HK-2 (cell line): ENCODE results near the gene MGAT3.
"Not testable (repeated sequence)": the region's sequence is repeated elsewhere in the genome, so short reads cannot be mapped to it uniquely, and the experiment has no call there.

Experiments used
- DNase-seq: peaks from one replicate; pipeline ENCODE4 v3.0.0-alpha.2; 2018; ENCODE audit not compliant: unreplicated experiment

The MGAT3 gene, protein sequence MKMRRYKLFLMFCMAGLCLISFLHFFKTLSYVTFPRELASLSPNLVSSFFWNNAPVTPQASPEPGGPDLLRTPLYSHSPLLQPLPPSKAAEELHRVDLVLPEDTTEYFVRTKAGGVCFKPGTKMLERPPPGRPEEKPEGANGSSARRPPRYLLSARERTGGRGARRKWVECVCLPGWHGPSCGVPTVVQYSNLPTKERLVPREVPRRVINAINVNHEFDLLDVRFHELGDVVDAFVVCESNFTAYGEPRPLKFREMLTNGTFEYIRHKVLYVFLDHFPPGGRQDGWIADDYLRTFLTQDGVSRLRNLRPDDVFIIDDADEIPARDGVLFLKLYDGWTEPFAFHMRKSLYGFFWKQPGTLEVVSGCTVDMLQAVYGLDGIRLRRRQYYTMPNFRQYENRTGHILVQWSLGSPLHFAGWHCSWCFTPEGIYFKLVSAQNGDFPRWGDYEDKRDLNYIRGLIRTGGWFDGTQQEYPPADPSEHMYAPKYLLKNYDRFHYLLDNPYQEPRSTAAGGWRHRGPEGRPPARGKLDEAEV

DNA sequence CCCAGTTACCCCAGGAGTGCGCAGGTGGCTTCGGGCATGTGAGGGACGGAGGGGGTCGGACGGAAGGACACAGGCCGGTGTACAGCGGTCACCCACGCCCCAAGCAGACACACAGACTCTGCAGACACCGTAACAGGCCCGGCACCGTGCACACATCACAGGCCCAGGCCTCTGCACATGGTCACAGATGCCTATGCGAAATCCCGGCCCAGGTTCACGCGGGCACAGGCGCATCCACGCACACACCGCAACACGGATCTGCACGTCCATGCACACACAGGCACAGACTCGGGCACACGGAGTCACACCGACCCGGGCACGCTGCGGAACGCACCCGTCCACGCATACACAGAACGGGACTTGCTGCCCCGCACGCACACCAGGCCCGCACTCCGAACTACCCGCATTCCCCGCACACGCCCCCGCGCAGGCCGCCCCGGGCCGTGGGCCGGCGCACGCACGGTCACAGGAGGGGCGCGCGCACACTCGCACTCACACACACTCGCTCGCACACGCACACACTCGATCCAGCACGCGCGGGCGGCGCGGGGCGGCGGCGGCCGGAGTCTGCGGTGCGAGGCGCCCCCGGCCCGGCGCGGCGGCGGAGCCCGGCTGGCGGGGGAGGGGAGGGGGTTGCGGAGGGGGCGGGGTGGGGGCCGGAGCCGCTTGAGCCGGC, at the start of gene MGAT3:
MGAT3 (plus strand) TSS at position 491 of the 676 bp plus-strand sequence. CDS start 30,336 bp downstream, outside the sequence.
- no peak for DNase-seq

DNA sequence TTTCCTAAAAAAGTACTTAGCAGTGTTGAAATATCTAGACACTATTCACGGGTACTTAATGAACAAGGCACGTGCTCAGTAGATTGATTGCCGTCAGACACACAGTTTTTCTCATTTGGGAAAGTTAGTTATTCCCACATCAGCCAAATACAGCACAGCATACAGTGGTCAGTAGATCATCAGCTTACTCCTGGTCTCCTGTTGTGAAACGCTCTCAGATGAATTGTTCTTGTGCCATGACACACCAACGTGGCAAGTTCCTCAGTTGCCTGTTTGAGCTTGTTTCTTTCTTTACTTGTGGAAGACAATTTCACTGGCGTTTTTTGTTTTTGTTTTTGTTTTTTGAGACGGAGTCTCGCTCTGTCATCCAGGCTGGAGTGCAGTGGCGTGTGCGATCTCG, 48.6 kb upstream of the MGAT3 start:
- DNase-seq, result no peak

DNA sequence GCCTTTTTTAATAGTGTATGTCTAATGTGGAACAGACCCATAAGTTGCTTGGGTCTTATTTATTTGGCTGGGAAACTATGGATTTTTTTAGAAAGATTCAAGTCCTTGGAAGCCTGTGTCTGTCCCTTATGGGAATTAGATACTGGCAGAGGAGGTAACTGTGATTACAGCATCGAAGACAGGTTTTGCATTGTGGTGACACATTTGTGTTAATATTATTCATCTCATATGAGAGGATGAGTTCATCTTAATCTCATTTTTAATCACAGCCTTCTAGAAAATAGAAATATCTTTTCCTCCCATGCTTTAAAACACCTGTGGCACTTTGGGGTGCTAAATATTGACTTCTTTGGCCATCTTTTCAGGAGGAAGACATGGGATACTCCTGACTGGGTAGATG, 48.0 kb upstream of the MGAT3 start:
- no peak for DNase-seq

DNA sequence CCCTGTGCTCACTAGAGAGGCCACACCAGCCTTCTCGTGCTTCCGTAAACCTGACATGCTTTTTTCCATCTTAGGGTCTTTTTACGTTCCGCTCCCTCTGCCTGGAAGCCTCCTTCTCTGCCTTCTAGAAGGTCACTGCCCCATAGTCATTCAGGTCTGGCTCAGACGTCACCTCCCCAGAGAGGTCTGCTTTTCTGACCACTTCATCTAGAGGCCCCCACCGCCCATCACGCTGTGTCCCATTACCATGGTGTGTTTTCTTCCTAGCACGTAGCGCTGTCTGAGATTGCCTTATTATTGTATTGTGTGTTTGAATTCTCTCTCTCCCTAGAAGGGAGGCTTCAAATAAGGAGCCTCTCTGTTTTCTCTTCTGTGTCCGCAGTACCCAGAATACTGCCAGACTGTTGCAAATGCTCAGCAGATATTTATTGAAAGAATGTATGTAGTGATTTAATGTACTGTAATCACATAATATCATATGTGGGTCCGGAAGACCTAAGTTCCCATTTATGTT, 47.2 kb upstream of the MGAT3 start:
- DNase-seq, result no peak

DNA sequence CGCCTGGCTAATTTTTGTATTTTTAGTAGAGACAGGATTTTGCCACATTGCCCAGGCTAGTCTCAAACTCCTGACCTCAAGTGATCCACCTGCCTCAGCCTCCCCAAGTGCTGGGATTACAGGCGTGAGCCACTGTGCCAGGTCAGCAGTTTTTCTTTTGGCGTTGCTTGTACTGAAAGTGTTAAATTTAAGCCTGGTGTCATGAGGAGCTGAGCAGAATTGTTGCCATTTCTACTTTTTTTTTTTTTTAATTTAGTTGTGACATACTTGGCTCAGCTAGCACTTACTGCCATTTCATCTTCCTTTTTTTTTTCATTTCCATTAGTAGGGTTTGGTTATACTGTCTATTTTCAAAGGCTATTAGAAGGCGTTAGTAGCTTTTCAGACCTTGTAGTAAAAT, 46.5 kb upstream of the MGAT3 start:
- DNase-seq, result no peak

DNA sequence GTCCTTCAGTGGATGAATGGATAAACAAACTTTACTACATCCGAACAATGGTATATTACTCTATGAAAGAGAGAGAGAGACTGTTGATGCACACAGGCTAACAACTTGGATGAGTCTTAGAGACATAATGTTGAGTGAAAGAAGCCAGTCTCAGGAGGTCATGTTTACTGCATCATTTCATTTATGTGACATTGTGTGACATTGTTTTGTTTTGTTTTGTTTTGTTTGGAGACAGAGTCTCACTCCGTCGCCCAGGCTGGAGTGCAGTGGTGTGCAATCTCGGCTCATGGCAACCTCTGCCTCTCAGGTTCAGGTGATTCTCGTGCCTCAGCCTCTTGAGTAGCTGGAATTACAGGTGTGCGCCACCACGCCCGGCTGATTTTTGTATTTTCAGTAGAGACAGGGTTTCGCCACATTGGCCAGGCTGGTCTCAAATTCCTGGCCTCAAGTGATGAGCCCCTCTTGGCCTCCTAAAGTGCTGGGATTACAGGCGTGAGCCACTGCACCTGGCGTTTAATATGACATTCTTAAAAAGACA, 44.9 kb upstream of the MGAT3 start:
- not testable (repeated sequence) for DNase-seq

DNA sequence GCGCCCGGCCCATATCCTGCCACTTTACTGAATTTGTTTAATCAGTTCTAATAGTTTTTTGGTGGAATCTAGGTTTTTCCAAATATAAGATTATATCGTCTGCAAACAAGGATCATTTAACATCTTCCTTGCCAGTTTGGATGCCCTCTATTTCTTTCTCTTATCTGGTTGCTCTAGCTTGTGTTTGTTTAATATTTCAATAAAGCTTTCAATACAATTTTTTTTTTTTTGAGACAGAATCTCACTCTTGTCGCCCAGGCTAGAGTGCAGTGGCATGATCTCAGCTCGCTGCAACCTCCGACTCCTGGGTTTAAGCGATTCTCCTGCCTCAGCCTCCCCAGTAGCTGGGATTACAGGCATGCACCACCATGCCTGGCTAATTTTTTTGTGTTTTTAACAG, 43.6 kb upstream of the MGAT3 start:
- not testable (repeated sequence) for DNase-seq

DNA sequence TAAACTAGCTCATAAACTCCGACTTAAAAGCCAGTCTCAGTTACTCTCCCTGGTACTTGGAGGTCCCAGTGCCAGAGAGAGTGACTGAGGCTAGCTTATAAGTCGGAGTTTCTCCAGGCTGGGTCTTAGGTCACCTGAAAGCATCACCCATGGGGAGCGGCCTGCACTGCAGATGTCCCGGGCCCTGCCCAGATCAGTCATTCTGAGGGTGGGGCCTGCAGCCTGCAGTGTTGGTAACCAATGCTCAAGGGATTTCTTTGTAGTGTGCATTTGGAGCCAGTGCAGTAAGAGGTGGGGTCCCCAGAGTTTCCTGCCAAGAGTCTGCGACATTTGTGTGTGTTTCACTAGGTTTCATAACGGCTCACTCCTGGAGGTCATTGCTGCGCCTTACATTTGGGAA, 42.4 kb upstream of the MGAT3 start:
- DNase-seq, result no peak

DNA sequence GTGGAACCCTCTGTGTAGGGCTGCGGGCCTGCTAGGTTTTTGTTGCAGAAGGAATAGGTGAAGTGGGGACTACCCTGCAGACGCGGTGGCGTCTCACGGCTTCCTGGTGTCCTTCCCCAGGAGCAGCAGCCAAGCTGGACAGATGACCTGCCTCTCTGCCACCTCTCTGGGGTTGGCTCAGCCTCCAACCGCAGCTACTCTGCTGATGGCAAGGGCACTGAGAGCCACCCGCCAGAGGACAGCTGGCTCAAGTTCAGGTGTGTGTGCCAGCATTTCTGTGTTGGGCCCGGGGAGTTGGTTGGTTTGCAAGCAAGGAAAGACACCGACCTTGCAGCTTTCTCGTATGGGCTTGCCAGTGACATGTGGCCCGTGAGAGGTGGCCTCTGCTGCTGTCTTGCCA, 41.9 kb upstream of the MGAT3 start:
- DNase-seq, result no peak

DNA sequence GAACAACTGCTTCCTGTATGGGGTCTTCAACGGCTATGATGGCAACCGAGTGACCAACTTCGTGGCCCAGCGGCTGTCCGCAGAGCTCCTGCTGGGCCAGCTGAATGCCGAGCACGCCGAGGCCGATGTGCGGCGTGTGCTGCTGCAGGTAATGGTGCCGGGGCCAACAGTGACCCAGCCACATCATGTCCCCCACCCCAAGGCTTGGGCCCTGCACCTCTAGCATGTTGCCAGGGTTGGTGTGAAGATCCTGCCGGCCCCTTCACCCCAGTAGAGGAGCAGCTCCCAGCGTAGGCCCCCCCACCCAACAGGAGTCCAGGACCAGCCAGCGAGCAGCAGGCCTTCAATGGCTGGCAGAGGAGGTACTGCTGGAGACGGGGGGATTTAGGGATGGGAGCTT, 41.3 kb upstream of the MGAT3 start:
- DNase-seq, result no peak

DNA sequence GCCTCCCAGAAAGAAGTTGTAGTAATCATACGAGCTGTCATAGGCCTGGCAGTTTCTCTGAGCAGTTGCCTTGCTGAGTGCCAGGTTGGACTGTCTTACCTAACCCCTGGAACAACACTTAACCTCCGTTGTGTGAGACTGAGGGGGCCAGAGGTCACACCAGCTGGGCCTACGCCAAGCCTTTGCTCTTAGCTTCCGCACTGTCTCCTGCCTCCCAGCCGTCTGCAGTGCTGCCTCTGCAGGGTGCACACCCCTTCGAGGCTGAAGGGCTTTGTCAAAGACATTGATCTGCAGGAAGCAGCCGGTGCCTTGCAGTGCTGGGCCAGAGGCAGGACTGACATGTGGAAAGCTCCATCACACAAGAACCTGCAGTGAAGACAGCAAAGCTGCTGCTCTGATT, 40.5 kb upstream of the MGAT3 start:
- DNase-seq, result no peak

DNA sequence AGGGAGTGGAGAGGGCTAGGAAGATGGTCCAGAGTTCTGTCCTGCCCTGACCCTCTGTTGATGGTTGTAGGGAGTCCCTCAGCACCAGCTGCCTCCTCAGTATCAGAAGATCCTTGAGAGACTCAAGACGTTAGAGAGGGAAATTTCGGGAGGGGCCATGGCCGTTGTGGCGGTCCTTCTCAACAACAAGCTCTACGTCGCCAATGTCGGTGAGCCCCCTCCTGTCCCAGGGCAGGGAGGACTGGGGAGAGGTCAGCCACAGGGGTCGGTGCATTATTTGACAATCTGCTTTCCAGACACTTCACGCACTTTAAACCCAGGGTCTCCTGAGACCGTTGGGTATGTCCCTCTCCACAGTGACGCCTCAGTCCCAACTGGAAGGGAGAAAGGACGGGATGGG, 39.2 kb upstream of the MGAT3 start:
- DNase-seq, result no peak

DNA sequence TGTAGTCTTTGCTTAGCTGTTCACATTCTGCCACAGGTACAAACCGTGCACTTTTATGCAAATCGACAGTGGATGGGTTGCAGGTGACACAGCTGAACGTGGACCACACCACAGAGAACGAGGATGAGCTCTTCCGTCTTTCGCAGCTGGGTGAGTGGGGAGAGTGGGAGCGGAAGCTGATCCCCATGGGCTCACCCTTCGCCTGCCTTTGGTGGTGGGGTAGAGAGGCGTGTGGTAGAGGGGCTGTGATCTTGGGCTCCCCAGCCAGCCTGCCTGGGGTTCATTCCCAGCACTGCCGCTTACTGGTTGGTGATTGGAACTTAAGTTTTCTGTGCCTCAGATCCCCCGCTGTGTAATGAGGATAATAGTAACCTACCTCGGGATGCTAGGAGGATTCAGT, 38.1 kb upstream of the MGAT3 start:
- no peak for DNase-seq

DNA sequence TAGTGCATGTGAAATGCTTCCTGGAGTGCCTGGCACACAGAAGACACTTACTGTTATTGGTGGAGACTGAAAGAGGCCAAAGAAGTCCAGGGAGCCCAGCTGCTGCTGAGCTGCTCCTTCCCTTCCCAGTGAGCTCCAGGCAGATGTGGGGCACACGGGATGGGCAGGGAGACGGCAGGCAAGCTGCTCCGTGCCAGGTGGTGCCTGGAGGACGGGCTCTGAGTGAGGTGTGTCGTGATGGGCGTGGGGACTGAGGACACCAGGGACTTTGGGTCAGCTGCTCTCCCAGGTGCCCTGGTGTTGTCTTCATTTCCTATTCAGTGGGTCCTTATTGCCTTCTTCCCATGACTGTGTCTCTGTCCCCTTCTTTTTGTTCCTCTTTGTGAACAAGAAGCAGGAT, 37.7 kb upstream of the MGAT3 start:
- DNase-seq, result no peak

DNA sequence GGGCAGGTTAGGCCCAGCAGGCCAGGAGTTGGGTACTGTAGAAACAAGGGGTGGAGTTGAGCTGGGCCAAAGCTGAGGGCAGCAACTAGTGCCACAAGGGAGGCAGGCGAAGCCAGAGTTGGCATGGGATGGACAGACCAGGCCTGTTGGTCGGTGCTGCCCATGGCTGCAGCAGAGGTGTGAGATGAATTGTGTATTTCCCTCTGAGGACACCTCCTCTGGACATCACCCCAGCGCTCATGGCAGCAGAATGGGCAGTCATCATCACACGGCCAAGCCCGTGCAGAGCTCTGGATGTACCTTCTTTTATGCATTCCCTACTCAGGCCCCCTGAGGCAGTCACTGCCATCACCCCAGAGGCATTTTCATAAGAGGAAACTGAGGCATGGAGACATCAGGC, 36.9 kb upstream of the MGAT3 start:
- DNase-seq, result no peak

DNA sequence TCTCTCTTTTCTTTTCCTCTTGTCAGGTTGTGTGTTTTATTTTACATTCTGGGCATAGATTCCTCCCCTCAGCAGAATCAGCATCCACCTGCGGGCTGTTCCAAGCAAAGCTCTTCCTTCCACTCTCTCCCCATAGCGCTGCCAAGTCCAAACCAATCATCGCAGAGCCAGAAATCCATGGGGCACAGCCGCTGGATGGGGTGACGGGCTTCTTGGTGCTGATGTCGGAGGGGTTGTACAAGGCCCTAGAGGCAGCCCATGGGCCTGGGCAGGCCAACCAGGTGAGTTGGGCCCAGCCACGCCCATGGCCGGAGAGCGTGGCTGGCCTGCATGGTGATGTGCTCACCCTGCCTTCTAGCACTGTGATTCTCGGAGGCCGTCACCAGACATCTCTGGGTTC, 35.1 kb upstream of the MGAT3 start:
- no peak for DNase-seq

DNA sequence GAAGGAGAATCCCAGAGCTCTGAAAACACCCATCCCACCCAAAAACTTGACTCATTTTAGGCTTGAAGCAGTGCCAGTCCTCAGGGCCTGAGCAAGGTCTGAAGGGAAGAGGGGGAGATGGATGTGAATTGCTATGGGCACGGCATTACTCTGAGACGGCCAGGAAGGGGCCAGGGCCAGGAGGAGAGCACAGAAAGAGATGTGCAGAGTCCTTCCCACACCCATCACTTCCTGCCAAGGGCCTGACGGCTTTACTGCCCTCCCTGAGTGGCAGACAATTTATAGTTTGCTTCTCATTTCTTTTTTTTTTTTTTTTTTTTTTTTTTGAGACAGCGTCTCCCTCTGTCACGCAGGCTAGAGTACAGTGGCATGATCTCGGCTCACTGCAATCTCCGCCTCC, 34.7 kb upstream of the MGAT3 start:
- DNase-seq, result no peak

DNA sequence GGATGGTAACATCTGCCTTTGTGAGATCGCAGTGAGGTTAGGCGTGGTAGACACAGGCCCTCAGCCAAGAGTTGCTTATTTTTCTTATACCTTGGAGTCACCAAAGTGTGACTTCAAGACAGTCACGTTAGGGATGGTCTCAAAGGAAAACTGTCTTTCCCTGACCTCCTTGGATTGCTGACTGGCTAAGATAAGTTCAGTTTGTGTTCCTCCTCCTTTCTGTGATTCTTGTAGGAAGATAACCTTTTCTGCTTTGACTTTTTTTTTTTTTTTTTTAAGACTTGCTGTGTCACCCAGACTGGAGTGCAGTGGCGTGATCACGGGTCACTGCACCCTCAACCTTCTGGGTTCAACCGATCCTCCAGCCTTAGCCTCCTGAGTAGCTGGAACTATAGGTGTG, 34.1 kb upstream of the MGAT3 start:
- no peak for DNase-seq

DNA sequence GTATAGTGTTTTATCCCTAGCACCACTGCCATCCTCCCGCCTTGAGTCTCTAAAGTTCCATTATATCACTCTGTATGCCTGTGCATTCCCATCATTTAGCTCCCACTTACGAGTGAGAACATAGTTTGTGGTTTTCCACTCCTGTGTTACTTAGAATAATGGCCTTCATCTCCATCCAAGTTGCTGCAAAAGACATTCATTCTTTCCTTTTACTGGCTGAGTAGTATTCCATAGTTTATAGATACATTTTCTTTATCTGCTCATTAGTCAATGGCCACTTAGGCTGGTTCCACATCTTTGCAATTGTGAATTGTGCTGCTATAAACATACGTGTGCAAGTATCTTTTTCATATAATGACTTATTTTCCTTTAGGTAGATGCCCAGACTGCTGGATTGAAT, 32.8 kb upstream of the MGAT3 start:
- no peak for DNase-seq

DNA sequence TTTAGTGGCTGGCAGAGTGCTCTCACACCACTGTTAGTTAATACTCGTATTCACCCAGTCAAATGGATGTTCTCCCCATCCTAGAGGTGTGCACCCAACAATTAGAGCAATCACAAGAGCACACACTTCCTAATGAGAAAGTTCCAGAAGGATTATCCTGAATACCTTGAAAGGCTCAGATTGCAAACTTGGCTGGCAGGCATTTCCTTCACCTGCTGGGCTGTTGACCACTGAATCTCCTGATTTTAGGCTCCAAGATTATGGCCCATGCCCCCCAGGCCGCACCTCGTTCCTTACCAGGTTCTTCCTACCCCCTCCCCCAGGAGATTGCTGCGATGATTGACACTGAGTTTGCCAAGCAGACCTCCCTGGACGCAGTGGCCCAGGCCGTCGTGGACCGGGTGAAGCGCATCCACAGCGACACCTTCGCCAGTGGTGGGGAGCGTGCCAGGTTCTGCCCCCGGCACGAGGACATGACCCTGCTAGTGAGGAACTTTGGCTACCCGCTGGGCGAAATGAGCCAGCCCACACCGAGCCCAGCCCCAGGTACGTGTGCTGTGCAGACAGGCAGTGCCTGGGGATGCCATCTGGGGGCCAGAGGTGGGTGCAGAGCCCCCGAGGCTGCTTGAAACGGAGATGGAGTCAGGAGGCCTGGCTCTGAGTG, 30.3 kb upstream of the MGAT3 start:
- no peak for DNase-seq

DNA sequence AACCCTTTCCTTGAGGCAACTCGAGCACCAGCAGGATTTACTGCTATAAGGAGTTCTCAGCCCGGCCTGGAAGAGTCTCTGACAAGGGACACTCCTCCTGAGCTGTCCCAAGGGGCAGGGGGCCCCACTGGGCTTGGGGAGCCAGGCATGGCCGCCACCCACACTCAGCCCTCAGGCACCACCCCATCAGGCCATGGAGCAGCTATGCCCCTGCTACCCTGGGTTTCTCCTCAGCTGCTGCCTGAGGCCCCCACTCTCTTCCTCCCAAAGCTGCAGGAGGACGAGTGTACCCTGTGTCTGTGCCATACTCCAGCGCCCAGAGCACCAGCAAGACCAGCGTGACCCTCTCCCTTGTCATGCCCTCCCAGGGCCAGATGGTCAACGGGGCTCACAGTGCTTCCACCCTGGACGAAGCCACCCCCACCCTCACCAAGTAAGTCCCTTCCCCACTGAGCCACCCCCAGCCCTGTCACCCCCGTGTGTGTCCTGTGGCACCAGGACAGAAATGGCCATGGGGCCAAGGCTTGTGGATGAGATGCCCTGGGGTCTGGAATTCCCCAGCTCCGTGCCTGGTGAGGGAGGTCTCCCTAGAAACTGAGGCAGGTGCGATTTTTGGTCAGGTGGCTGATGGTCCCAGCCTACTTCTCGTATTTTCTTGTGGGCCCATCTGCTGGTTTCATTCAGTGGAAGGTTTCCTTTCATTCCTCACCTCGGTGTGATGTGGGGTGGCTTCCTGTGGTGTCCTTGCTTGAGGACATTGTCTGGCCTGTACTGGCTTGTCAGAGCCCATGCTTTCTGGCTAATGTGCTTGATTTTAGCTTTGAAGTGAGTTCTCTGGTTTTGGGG, 28.8 kb upstream of the MGAT3 start:
- DNase-seq, result no peak
